Heart left ventricle (tissue), 16 donors: ENCODE measurements around the gene SHC1. TPM values are rescaled to one million over a fixed set of nuclear protein-coding genes. Genes with fewer than 3 reads are reported as not detected.
A peak's percentile ranks its signal among the peaks of the same experiment; 100 is the strongest.

ENCODE experiments used
- ATAC-seq, 4 donors: fragments of 200-7000 bp; cut with Tn5 transposase; one replicate each; pipeline ENCODE4 v1.9.1; 2020 to 2022; ENCODE audit warnings: moderate library complexity in 4 of 4, mild to moderate bottlenecking in 3 of 4, moderate number of reproducible peaks in 1 of 4
- DNase-seq, 5 donors: peaks; one replicate each; pipeline ENCODE4 v3.0.0-alpha.2; 2020
- H3K27ac ChIP-seq, 12 donors: fragments of 200-600 bp; sonication (generic) in 4 of 12; one replicate each; pipeline versions ENCODE4 v1.5.0 to v1.8.0; 2016 to 2022; ENCODE audit warnings: mild to moderate bottlenecking in 2 of 12
- H3K27me3 ChIP-seq, 9 donors: fragments of 200-600 bp; sonication (generic) in 2 of 9; one replicate each; pipeline versions ENCODE4 v1.5.1 to v1.8.0; 2016 to 2022; ENCODE audit warnings: mild to moderate bottlenecking in 3 of 9
- H3K36me3 ChIP-seq, 9 donors: fragments of 200-600 bp; sonication (generic) in 2 of 9; one replicate each; pipeline versions ENCODE4 v1.5.0 to v1.8.0; 2018 to 2022; ENCODE audit warnings: mild to moderate bottlenecking in 2 of 9
- H3K4me1 ChIP-seq, 12 donors: fragments of 200-600 bp; sonication (generic) in 4 of 12; one replicate each; pipeline versions ENCODE4 v1.5.0 to v1.8.0; 2016 to 2022; ENCODE audit warnings: mild to moderate bottlenecking in 3 of 12
- H3K4me3 ChIP-seq, 12 donors: fragments of 200-600 bp; sonication (generic) in 4 of 12; one replicate each; pipeline versions ENCODE4 v1.5.0 to v1.8.0; 2017 to 2022; ENCODE audit warnings: mild to moderate bottlenecking in 9 of 12, moderate library complexity in 4 of 12
- H3K9me3 ChIP-seq, 12 donors: fragments of 200-600 bp; sonication (generic) in 4 of 12; one replicate each; pipeline versions ENCODE4 v1.5.0 to v1.8.0; 2016 to 2022; ENCODE audit warnings: mild to moderate bottlenecking in 1 of 12
- POLR2A ChIP-seq, 2 donors: fragments of 450-650 bp; IDR thresholded peaks; one replicate each; pipeline ENCODE4 v1.6.1; 2017; ENCODE audit warnings: antibody characterized with exemption in 2 of 2, mild to moderate bottlenecking in 2 of 2, moderate library complexity in 2 of 2
- WGBS, 4 donors: extraction: QIAGEN DNeasy Blood & Tissue Kit in 2 of 4; methylation state at CpG; one replicate each; pipeline versions ENCODE4 v1.1.5 to v1.1.7; 2013 to 2018; 5-methylcytosine and 5-hydroxymethylcytosine counted together
- intact Hi-C, 10 donors: fragments of 100-400 bp; cut with DNase I; formaldehyde crosslinking; loops; one replicate each; pipeline versions ENCODE4 v1.11.1 to v1.14.2; 2022
- polyA plus RNA-seq, 2 donors: library from polyadenylated mRNA; stranded (reverse); fragments of 200-250 nt; gene quantifications; one replicate each; pipeline ENCODE4 v1.2.3, GENCODE V29; 2013
- total RNA-seq, 9 donors: library from RNA; depleted of rRNA in 2 of 9; stranded (reverse); fragments of >200 nt in 2 of 9; fragmentation: NEBNext Ultra II Directional in 3 of 9; extraction: Animal tissue kit (Norgen Biotek cat#: 25700) in 3 of 9; gene quantifications; one replicate each; pipeline versions ENCODE4 v1.1.0 to v1.2.4, GENCODE V29; 2016 to 2023
- TF ChIP-seq, protein P1 (sequence below), 12 donors: fragments of 200-600 bp; sonication (generic) in 4 of 12; IDR thresholded peaks; one replicate each; pipeline versions ENCODE4 v1.5.0 to v1.8.0; 2018 to 2022; ENCODE audit warnings: antibody characterized with exemption in 12 of 12, mild to moderate bottlenecking in 5 of 12
- donor health status: ischemic (EF 13 %, LVEDD 7.1; RV severe dilation, severe dysfunction).
- donor health status: healthy with polysubstance abuse.
- donor health status: DM: no; HTN: yes; CAD: no.
- donor health status: DM: no; HTN: no; CAD: no.
- donor health status: ischemic (EF 25% LVEDD 6.9; RV normal size, moderate dysfunction).
- donor health status: ischemic (EF 25% LVEDD 5.7; RV mildly dilated, moderate dysfunction).
- donor health status: healthy.
- donor health status: DM: yes; HTN: yes; CAD: no.
- donor health status: ischemic (EF 35%, LVEDD 5.7; RV mildly dilated, moderate dysfunction).
- donor health status: nonischemic (EF 11% LVEDD 7.7; RV severe dilation, severe dysfunction).
- donor health status: DM: yes; HTN: yes; CAD: no.
- donor health status: PGD.
- donor health status: ischemic (EF 29% LVEDD 5.4; RV normal size, mild dysfunction).
- donor health status: nonischemic (EF 23%, LVEDD 6.1; RV moderate dilation, normal function).

Gene SHC1
- total and polyA plus RNA-seq, 11 donors: 23.6 to 115 (median 62.4) TPM

GRCh38 chr1:154998818-154999570 is 28.4 kb upstream of the SHC1 start:
- Histone ChIP-seq H3K27me3 (no peaks in the 10 kb centered on the region), H3K27ac (peak overlapping the region in 9 of 12 donors; percentile 25 to 98 (median 95)), H3K36me3 (no peaks in the 10 kb centered on the region), H3K4me3 (peak overlapping the region in 11 of 12 donors; percentile 22 to 96 (median 83)), H3K9me3 (no peaks in the 10 kb centered on the region), H3K4me1 (peaks cover 0 to 45% (median 17%) of the 10 kb centered on the region in 12 donors)
- ATAC-seq (no peak), DNase-seq (peak; percentile 63 to 82 (median 79))
- WGBS, 4 donors: 12 to 17% (median 14%) methylated on average over 30 to 40 of the region's 40 CpGs
- intact Hi-C loops: loop anchor here in 7 of 10 donors (1.0 to 5.0 kb wide), 3 partner anchors 14 to 38 kb away; partner anchors contain the start of gene PYGO2 (in 7 of the 7)
- TF ChIP-seq, protein P1, sequence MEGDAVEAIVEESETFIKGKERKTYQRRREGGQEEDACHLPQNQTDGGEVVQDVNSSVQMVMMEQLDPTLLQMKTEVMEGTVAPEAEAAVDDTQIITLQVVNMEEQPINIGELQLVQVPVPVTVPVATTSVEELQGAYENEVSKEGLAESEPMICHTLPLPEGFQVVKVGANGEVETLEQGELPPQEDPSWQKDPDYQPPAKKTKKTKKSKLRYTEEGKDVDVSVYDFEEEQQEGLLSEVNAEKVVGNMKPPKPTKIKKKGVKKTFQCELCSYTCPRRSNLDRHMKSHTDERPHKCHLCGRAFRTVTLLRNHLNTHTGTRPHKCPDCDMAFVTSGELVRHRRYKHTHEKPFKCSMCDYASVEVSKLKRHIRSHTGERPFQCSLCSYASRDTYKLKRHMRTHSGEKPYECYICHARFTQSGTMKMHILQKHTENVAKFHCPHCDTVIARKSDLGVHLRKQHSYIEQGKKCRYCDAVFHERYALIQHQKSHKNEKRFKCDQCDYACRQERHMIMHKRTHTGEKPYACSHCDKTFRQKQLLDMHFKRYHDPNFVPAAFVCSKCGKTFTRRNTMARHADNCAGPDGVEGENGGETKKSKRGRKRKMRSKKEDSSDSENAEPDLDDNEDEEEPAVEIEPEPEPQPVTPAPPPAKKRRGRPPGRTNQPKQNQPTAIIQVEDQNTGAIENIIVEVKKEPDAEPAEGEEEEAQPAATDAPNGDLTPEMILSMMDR (IDR thresholded peaks at IDR 0.05): peak; percentile 69 to 92 (median 80)
- TF ChIP-seq POLR2A (IDR thresholded peaks at IDR 0.05): no peak

DNA sequence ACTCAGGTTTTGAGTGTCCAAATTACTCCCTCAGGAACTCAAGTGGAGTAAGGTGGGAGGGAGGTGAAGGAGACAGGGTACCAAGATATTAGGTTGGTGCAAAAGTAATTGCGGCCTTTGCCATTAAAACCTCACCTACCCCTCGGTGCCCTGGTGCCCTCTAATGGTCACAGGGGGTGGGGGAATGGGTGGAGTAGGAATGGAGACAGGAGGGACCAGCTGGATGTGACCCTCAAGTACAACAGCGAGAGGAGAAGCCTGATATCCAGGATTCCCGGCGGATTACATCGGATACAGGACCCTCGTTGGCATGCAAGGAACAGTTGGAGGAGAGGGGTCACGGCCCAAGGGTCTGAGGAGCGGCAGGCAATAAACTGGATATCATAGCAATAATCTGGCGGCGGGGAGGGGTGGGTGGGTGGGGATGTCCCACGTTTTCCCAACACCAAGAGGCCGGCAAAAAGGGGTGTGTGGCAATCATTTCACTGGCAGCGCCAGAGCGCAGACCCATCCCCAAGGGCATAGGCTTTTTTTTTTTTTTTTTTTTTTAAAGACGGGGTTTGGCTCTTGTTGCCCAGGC is 27.7 kb upstream of the SHC1 start:
- no peaks in the 10 kb centered on the region for H3K36me3 ChIP-seq
- H3K4me1 ChIP-seq: peaks cover 0 to 42% (median 16%) of the 10 kb centered on the region in 12 donors
- no peak overlapping the region for H3K4me3 ChIP-seq
- DNase-seq (no peak), ATAC-seq (no peak)
- H3K27ac ChIP-seq: peak overlapping the region in 1 of 12 donors; percentile 95
- TF ChIP-seq, protein P1 (IDR thresholded peaks at IDR 0.05): no peak
- no peak for TF ChIP-seq POLR2A (IDR thresholded peaks at IDR 0.05)
- no peaks in the 10 kb centered on the region for H3K27me3 ChIP-seq
- intact Hi-C loops: loop anchor here in 6 of 10 donors (2.0 to 5.0 kb wide), 2 partner anchors 13 to 36 kb away; partner anchors contain the start of gene PYGO2 (in 6 of the 6)
- WGBS, 4 donors: 73 to 77% (median 76%) methylated on average over 16 of the region's 16 CpGs
- H3K9me3 ChIP-seq: no peaks in the 10 kb centered on the region

- Histone ChIP-seq H3K9me3 (no peaks in the 10 kb centered on the region), H3K4me3 (no peak overlapping the region), H3K27ac (no peak overlapping the region), H3K36me3 (peaks cover 0 to 10% (median 0%) of the 10 kb centered on the region in 9 donors), H3K4me1 (peaks cover 0 to 45% (median 16%) of the 10 kb centered on the region in 12 donors), H3K27me3 (no peaks in the 10 kb centered on the region)
- ATAC-seq (no peak), DNase-seq (no peak)
- intact Hi-C loops: loop anchor here in 6 of 10 donors (5.0 kb wide), 1 partner anchor 35 kb away; the partner anchor contains the start of gene PYGO2 (in 6 of the 6)
- TF ChIP-seq, protein P1 (IDR thresholded peaks at IDR 0.05): no peak
- no peak for TF ChIP-seq POLR2A (IDR thresholded peaks at IDR 0.05)
- WGBS, 4 donors: 81 to 89% (median 85%) methylated on average over 15 of the region's 15 CpGs
Measured at GRCh38 chr1:154996966-154997701, 26.6 kb upstream of the SHC1 start.
